HUES6 (cell line): ENCODE measurements around the gene NOTO.
"Not testable (repeated sequence)": the region's sequence is repeated elsewhere in the genome, so short reads cannot be mapped to it uniquely, and the experiment has no call there.

ENCODE experiments used
- H3K27ac ChIP-seq: 2 replicates; pipeline ENCODE4 v1.7.0; 2013; ENCODE audit warnings: low read depth, mild to moderate bottlenecking, low read length, inconsistent platforms
- H3K27me3 ChIP-seq: 2 replicates; pipeline ENCODE4 v1.6.1; 2013; ENCODE audit warnings: low read length; ENCODE audit not compliant: control insufficient read depth, insufficient read depth
- H3K36me3 ChIP-seq: 2 replicates; pipeline ENCODE4 v1.6.1; 2013; ENCODE audit warnings: low read length; ENCODE audit not compliant: control insufficient read depth, insufficient read depth
- H3K4me1 ChIP-seq: 2 replicates; pipeline ENCODE4 v1.6.1; 2013; ENCODE audit warnings: low read length; ENCODE audit not compliant: control insufficient read depth, insufficient read depth
- H3K4me3 ChIP-seq: 2 replicates; pipeline ENCODE4 v1.5.1; 2013; ENCODE audit warnings: low read depth, low read length
- H3K9ac ChIP-seq: one replicate; pipeline ENCODE4 v1.6.1; 2013; ENCODE audit warnings: mild to moderate bottlenecking, low read length
- H3K9me3 ChIP-seq: 2 replicates; pipeline ENCODE4 v1.6.1; 2013; ENCODE audit warnings: low read depth, low read length; ENCODE audit not compliant: control insufficient read depth, insufficient read depth

The NOTO gene

GRCh38 chr2:73202156-73203054, at the start of gene NOTO:
NOTO (plus strand) TSS chr2:73202574; CDS start chr2:73202667, 93 bp downstream.
- H3K9ac ChIP-seq: no peak within 1 kb of the TSS
- no peaks in the 10 kb centered on the region for H3K9me3 ChIP-seq
- no peaks in the 10 kb centered on the region for H3K36me3 ChIP-seq
- peak within 1 kb of the TSS; percentile 56 for H3K4me3 ChIP-seq
- H3K27me3 ChIP-seq: peaks cover 79% of the 10 kb centered on the region
- no peaks in the 10 kb centered on the region for H3K4me1 ChIP-seq
- H3K27ac ChIP-seq: no peak within 1 kb of the TSS

- peak overlapping the region; percentile 30 for H3K9ac ChIP-seq
- no peaks in the 10 kb centered on the region for H3K9me3 ChIP-seq
- H3K4me1 ChIP-seq: no peaks in the 10 kb centered on the region
- H3K36me3 ChIP-seq: no peaks in the 10 kb centered on the region
- no peak overlapping the region for H3K27ac ChIP-seq
- H3K4me3 ChIP-seq: peak overlapping the region; percentile 55
- peaks cover 16% of the 10 kb centered on the region for H3K27me3 ChIP-seq
Observed at GRCh38 chr2:73156539-73157124, 45.7 kb upstream of the NOTO start.

- Histone ChIP-seq H3K36me3 (no peaks in the 10 kb centered on the region), H3K9ac (no peak overlapping the region), H3K9me3 (no peaks in the 10 kb centered on the region), H3K4me3 (no peak overlapping the region), H3K27me3 (peaks cover 6% of the 10 kb centered on the region), H3K4me1 (no peaks in the 10 kb centered on the region), H3K27ac (no peak overlapping the region)
Observed at GRCh38 chr2:73162856-73163391, 39.5 kb upstream of the NOTO start.

- no peak overlapping the region for H3K27ac ChIP-seq
- H3K4me1 ChIP-seq: no peaks in the 10 kb centered on the region
- H3K9ac ChIP-seq: no peak overlapping the region
- H3K36me3 ChIP-seq: no peaks in the 10 kb centered on the region
- H3K27me3 ChIP-seq: no peaks in the 10 kb centered on the region
- no peak overlapping the region for H3K4me3 ChIP-seq
- H3K9me3 ChIP-seq: no peaks in the 10 kb centered on the region
Observed at GRCh38 chr2:73163483-73164367, 38.6 kb upstream of the NOTO start.

- not testable (repeated sequence) for H3K27me3 ChIP-seq, H3K36me3 ChIP-seq, H3K9me3 ChIP-seq, H3K4me1 ChIP-seq, H3K9ac ChIP-seq, H3K27ac ChIP-seq, H3K4me3 ChIP-seq
Observed at GRCh38 chr2:73165978-73166377, 36.4 kb upstream of the NOTO start.

GRCh38 chr2:73166813-73167212, 35.6 kb upstream of the NOTO start:
- H3K27me3 ChIP-seq, H3K27ac ChIP-seq, H3K36me3 ChIP-seq, H3K9ac ChIP-seq, H3K9me3 ChIP-seq, H3K4me3 ChIP-seq, H3K4me1 ChIP-seq: not testable (repeated sequence)

- not testable (repeated sequence) for H3K36me3 ChIP-seq, H3K9ac ChIP-seq, H3K9me3 ChIP-seq, H3K27ac ChIP-seq, H3K4me3 ChIP-seq, H3K4me1 ChIP-seq
- H3K27me3 ChIP-seq: peaks cover 14% of the 10 kb centered on the region
Observed at GRCh38 chr2:73168348-73168747, 34.0 kb upstream of the NOTO start.

GRCh38 chr2:73170341-73170740, 32.0 kb upstream of the NOTO start:
- not testable (repeated sequence) for H3K4me3 ChIP-seq, H3K9me3 ChIP-seq, H3K9ac ChIP-seq, H3K4me1 ChIP-seq, H3K36me3 ChIP-seq, H3K27ac ChIP-seq
- peaks cover 34% of the 10 kb centered on the region for H3K27me3 ChIP-seq

- H3K9ac ChIP-seq: no peak overlapping the region
- H3K4me3 ChIP-seq: no peak overlapping the region
- H3K4me1 ChIP-seq: peaks cover 14% of the 10 kb centered on the region
- H3K27me3 ChIP-seq: peaks cover 59% of the 10 kb centered on the region
- H3K27ac ChIP-seq: no peak overlapping the region
- H3K36me3 ChIP-seq: no peaks in the 10 kb centered on the region
- H3K9me3 ChIP-seq: no peaks in the 10 kb centered on the region
Observed at GRCh38 chr2:73172963-73173362, 29.4 kb upstream of the NOTO start.

GRCh38 chr2:73173781-73174180, 28.6 kb upstream of the NOTO start:
- no peak overlapping the region for H3K4me3 ChIP-seq
- H3K4me1 ChIP-seq: peaks cover 14% of the 10 kb centered on the region
- H3K27ac ChIP-seq: no peak overlapping the region
- no peak overlapping the region for H3K9ac ChIP-seq
- H3K9me3 ChIP-seq: no peaks in the 10 kb centered on the region
- no peaks in the 10 kb centered on the region for H3K36me3 ChIP-seq
- H3K27me3 ChIP-seq: peaks cover 67% of the 10 kb centered on the region
